Ishikawa (cell line): Measurements from ENCODE around the gene TSBP1.

Experiments used
- RAD21 ChIP-seq: IDR thresholded peaks from 2 replicates; pipeline ENCODE4 v1.6.1; 2012; ENCODE audit warnings: low read depth
- REST ChIP-seq: IDR thresholded peaks from 2 replicates; pipeline ENCODE4 v1.6.1; 2012; ENCODE audit warnings: low read depth, mild to moderate bottlenecking
- TCF12 ChIP-seq: IDR thresholded peaks from 2 replicates; pipeline ENCODE4 v1.6.1; 2012; ENCODE audit warnings: low read depth

- peak; percentile 40; the same call in 1 of the 2 replicates for TF ChIP-seq RAD21
- peak; percentile 34; the same call in 1 of the 2 replicates for TF ChIP-seq TCF12
- TF ChIP-seq REST = no peak
These were observed 116.2 kb downstream of the TSBP1 start for GRCh38 chr6:32255199-32256153.
